HG03196 (cell line): ENCODE data around the gene NOS3.
A peak's percentile ranks its signal among the peaks of the same experiment; 100 is the strongest.
"Not testable (repeated sequence)": the region's sequence is repeated elsewhere in the genome, so short reads cannot be mapped to it uniquely, and the experiment has no call there.

ENCODE experiments used
- ATAC-seq: cut with Tn5 transposase; IDR thresholded peaks from one replicate; pipeline ENCODE4 v1.9.1; 2021; ENCODE audit not compliant: unreplicated experiment

Gene NOS3

DNA sequence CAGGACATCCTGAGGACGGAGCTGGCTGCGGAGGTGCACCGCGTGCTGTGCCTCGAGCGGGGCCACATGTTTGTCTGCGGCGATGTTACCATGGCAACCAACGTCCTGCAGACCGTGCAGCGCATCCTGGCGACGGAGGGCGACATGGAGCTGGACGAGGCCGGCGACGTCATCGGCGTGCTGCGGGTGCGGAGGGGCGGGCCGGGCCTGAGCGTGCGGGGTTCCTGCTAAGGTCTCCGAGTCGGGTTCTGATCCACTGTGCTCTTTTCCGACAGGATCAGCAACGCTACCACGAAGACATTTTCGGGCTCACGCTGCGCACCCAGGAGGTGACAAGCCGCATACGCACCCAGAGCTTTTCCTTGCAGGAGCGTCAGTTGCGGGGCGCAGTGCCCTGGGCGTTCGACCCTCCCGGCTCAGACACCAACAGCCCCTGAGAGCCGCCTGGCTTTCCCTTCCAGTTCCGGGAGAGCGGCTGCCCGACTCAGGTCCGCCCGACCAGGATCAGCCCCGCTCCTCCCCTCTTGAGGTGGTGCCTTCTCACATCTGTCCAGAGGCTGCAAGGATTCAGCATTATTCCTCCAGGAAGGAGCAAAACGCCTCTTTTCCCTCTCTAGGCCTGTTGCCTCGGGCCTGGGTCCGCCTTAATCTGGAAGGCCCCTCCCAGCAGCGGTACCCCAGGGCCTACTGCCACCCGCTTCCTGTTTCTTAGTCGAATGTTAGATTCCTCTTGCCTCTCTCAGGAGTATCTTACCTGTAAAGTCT lies 23.1 kb downstream of the NOS3 start:
- no peak for ATAC-seq

GRCh38 chr7:151014950-151015349 lies 24.1 kb downstream of the NOS3 start:
- ATAC-seq, result no peak

DNA sequence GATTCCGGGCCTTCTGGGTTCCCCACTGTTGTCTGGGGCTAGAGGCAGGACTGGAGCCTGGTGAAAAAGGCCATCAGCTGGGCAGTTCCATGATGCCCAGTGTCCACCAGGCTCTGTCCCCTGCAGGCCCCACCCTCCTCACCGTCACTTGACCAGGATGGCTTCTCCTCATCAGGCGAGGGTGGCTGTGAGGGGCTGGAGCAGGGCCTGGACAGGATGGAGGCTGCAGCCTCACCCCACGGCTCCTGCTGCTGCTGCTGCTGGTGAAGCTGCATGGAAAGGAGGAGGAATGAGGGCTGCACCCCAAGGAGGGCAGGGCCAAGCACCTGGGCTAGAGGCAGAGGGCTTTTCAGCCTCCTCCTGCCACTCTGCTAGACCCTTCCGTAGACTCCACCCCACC lies 25.1 kb downstream of the NOS3 start:
- ATAC-seq, result no peak

- no peak for ATAC-seq
These were observed 25.7 kb downstream of the NOS3 start for GRCh38 chr7:151016505-151016904.

DNA sequence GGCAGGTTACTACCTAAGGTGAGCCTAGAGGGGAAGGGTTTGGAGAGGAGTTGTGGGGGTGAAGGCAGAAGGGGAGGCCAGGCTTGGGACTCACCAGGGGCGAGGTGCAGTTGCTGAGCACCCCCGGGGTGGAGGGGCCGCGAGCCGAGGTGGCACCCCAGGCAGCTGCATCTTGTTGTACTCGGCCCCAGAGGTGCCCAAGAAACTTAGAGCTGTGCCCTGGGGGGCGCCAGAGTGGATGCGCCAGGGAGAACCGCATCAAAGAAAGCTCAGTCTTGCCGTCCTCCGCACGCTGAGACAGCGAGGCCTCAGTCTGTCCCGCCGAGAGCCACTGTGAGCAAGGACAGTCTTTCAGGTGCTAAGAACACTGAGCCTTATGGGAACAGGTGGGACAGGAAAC lies 26.1 kb downstream of the NOS3 start:
- ATAC-seq, result no peak

GRCh38 chr7:151017370-151017952 lies 26.6 kb downstream of the NOS3 start:
- ATAC-seq, result no peak

- peak; percentile 56 for ATAC-seq
These were observed 27.2 kb downstream of the NOS3 start for GRCh38 chr7:151017953-151018420.

GRCh38 chr7:151018421-151019129 lies 27.8 kb downstream of the NOS3 start:
- no peak for ATAC-seq

DNA sequence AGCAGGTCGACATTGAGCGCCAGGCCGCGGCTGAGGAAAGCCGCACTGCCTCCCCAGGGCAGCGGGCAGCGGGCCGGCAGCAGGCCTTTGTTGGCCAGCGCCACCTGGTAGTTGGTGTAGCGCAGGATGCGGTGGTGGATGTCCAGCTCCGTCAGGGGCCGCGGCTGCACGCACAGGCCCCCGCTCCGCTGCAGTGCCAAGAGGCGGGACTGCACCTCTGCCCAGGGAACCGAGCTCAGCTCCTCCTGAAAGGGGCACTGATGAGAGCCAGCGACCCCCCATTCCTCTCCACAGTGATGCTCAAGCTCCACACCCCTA lies 28.3 kb downstream of the NOS3 start:
- ATAC-seq, result no peak

- ATAC-seq, result no peak
These were observed 29.4 kb downstream of the NOS3 start for GRCh38 chr7:151020231-151020630.

DNA sequence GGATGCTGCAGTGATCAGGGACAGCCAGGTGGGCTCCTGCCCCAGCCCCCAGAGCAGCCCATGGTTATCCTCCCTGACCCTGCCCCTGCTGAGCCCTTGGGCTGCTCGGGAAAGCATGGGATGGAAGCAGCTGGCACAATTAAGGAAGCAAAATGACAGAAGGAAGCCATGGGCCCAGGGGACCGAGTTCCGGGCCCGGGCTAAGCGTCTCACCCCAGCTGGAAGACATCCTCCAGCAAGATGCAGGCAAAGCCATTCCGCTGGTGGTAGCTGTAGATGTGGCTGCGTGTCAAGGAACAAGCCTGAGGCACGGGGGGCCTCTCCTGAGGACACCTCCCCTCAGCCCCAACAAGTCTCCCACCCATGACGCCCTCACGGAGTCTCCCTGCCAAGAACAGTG lies 32.4 kb downstream of the NOS3 start:
- no peak for ATAC-seq

- ATAC-seq, result no peak
These were observed 33.7 kb downstream of the NOS3 start, which contains the start of gene ATG9B for GRCh38 chr7:151024435-151025056. Gene ATG9B (minus strand): TSS chr7:151024494. CDS start chr7:151024423, 71 bp downstream.

DNA sequence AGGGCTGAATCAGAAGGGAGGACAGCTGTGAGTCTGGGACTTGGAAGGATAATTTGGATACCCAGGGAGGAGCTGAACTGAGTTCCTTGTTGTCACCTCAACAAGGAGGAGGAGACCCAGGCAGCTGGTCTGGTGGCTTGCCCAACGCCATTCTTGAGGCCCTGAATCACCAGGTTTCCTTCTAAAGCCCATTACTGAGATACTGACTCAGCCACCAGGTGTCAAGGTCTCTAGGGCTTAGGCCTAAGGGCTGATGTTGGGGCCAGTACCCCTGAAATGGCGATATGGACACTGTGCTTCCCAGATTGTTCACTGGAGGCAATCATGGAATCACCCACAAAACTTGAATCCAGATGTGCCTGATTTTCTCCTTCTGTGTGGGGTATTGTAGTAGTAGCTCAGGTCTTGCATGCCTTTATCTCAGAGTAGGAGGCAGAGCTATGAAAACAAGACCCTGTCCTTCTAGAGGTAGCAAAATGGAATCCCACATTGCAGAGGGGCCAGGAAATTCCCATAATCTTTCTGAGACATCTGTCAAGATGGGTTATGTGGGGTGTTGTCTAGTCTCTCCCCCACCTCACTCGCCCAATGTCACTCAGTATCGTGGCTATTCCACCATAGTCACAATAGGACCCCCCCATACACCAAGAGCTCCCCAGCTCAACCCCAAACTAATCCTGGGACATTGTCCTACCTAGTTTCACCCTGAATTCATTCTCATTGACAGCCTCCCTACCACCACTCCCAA lies 35.3 kb downstream of the NOS3 start:
- no peak for ATAC-seq

GRCh38 chr7:151026771-151027727 lies 36.2 kb downstream of the NOS3 start:
- ATAC-seq, result not testable (repeated sequence)

DNA sequence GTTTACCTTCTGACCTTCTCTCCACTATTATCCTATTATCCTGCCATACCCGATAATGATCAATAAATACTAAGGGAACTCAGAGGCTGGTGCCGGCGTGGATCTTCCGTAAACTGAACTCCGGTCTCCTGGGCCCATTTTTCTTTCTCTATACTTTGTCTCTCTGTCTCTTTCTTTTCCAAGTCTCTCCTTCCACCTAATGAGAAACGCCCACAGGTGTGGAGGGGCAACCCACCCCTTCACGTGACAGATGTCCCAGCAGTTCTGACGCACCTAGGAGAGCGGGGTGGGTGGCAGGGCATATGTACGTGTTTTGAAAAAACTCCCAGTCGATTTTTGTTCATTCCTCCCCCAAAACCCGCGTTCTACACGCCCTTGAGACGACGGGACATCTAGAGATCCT lies 36.9 kb downstream of the NOS3 start:
- ATAC-seq, result not testable (repeated sequence)

DNA sequence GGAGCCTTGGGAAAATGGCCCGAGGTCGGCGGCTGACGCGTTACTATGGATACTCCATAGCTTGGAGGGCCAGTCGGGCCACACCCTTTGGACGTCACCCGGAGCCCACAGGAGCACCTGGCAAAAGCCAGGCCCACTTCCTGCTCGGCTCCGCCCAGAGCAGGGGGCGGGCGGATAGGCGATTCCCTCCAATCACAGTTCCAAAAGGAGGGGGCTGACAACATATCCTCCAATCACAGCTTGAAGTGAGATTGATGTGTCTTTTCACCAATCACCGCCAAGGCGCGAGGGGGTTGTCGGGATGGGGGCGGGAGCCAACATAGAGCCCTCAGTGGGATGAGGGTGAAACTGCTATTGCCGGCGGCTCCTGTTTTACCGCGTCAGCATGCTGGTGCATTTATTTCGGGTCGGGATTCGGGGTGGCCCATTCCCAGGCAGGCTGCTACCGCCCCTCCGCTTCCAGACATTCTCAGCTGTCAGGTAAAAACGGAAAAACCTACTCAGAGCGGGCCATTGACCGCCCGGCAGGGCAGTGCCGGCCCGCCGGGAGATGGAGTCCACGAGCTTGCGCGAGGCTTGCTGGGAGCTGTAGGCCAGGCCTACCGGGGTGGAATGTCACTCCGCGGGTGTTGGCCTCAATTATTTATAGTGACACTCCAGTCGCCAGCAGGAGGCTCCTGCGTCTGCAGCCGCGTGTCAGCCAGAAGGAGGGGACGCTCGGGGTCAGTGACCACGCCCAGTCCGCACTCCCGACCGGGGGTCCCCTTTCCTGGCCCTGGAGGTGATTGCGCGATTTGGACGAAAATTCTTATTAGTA lies 37.5 kb downstream of the NOS3 start, which contains the start of gene ABCB8:
TSS of gene ABCB8 (plus strand) at position 320 of the 817 bp plus-strand sequence. CDS start at position 386, 66 bp downstream.
- peak; percentile 94 for ATAC-seq

- no peak for ATAC-seq
These were observed 38.2 kb downstream of the NOS3 start for GRCh38 chr7:151028948-151029501.

GRCh38 chr7:151031011-151031410 lies 40.2 kb downstream of the NOS3 start:
- ATAC-seq, result no peak
